Psoas muscle (tissue), 8 donors: Measurements from ENCODE around the gene DLG5. TPM values are rescaled to one million over a fixed set of nuclear protein-coding genes. Genes with fewer than 3 reads are reported as not detected.

ENCODE experiments used
- ATAC-seq, 4 donors: fragments of 200-7000 bp; cut with Tn5 transposase; one replicate each; pipeline ENCODE4 v1.9.1; 2020; ENCODE audit warnings: moderate library complexity in 3 of 4, mild to moderate bottlenecking in 2 of 4
- DNase-seq, 2 donors: peaks; one replicate each; pipeline ENCODE4 v3.0.0-alpha.2; 2020
- H3K27ac ChIP-seq: fragments of 200-600 bp; one replicate; pipeline ENCODE4 v1.8.0; 2022
- H3K27me3 ChIP-seq, 3 donors: fragments of 200-600 bp in 1 of 3; one replicate each; pipeline versions ENCODE4 v1.6.1 to v1.8.0; 2013 to 2022; ENCODE audit warnings: low read length in 2 of 3, mild to moderate bottlenecking in 2 of 3, moderate library complexity in 1 of 3; ENCODE audit not compliant: insufficient read depth in 3 of 3
- H3K36me3 ChIP-seq, 2 donors: fragments of 200-600 bp in 1 of 2; one replicate each; pipeline versions ENCODE4 v1.6.1 to v1.8.0; 2013 to 2022; ENCODE audit warnings: low read depth in 1 of 2, mild to moderate bottlenecking in 1 of 2, moderate library complexity in 1 of 2; ENCODE audit not compliant: insufficient read depth in 1 of 2
- H3K4me1 ChIP-seq: fragments of 200-600 bp; one replicate; pipeline ENCODE4 v1.8.0; 2022
- H3K4me3 ChIP-seq: fragments of 200-600 bp; one replicate; pipeline ENCODE4 v1.8.0; 2022; ENCODE audit warnings: mild to moderate bottlenecking
- H3K9me3 ChIP-seq: fragments of 200-600 bp; one replicate; pipeline ENCODE4 v1.8.0; 2022
- CTCF ChIP-seq: fragments of 200-600 bp; IDR thresholded peaks from one replicate; pipeline ENCODE4 v1.8.0; 2022; ENCODE audit warnings: antibody characterized with exemption
- WGBS, 3 donors: extraction: QIAGEN DNeasy Blood & Tissue Kit; methylation state at CpG; one replicate each; pipeline versions ENCODE4 v1.1.6 to v1.1.7; 2013; 5-methylcytosine and 5-hydroxymethylcytosine counted together
- intact Hi-C, 2 donors: fragments of 100-400 bp; cut with DNase I; formaldehyde crosslinking; loops; one replicate each; pipeline versions ENCODE4 v1.11.0 to v1.14.2; 2022
- polyA plus RNA-seq, 3 donors: library from polyadenylated mRNA; stranded (reverse); fragments of 200-250 nt; gene quantifications; one replicate each; pipeline ENCODE4 v1.2.3, GENCODE V29; 2013
- total RNA-seq, 4 donors: library from RNA; stranded (reverse); fragmentation: NEBNext Ultra II Directional in 2 of 4; extraction: Animal tissue kit (Norgen Biotek cat#: 25700) in 2 of 4; gene quantifications; one replicate each; pipeline versions ENCODE4 v1.2.1 to v1.2.4, GENCODE V29; 2021 to 2023
- donor health status: healthy with polysubstance abuse.
- donor health status: DM: no; HTN: no; CAD: no; lungs with moderate emphysema.
- donor health status: Bipolar disorder and iron deficiency.
- donor health status: healthy.
- donor health status: DM: yes; HTN: yes; CAD: no.
- donor health status: DM: no; HTN: no; CAD: no.
- donor health status: DM: no; HTN: no; CAD: no.
- donor health status: DM: yes; HTN: yes; CAD: no.

DLG5 gene
- total and polyA plus RNA-seq, 7 donors: 10.2 to 62.9 (median 36.9) TPM

- no peaks in the 10 kb centered on the region for H3K27me3 ChIP-seq
- H3K4me1 ChIP-seq: peaks cover 48% of the 10 kb centered on the region
- WGBS, 3 donors: 83 to 87% (median 83%) methylated on average over 9 of the region's 9 CpGs
- intact Hi-C loops: loop anchor here in 1 of 2 donors (5.0 kb wide), 1 partner anchor 78 kb away; no protein-coding TSS in a partner anchor
- H3K36me3 ChIP-seq: no peaks in the 10 kb centered on the region
- TF ChIP-seq CTCF: no peak
- ATAC-seq (no peak), DNase-seq (no peak)
- H3K9me3 ChIP-seq: no peaks in the 10 kb centered on the region
- no peak overlapping the region for H3K27ac ChIP-seq
- H3K4me3 ChIP-seq: no peak overlapping the region
Observed at GRCh38 chr10:77909021-77909748, 17.4 kb downstream of the DLG5 start.

GRCh38 chr10:77907900-77908717, 18.4 kb downstream of the DLG5 start:
- Histone ChIP-seq H3K9me3 (no peaks in the 10 kb centered on the region), H3K4me1 (peaks cover 48% of the 10 kb centered on the region), H3K27me3 (no peaks in the 10 kb centered on the region), H3K27ac (no peak overlapping the region), H3K36me3 (no peaks in the 10 kb centered on the region), H3K4me3 (no peak overlapping the region)
- ATAC-seq: peak in 3 of 4 donors; percentile 48 to 54 (median 52)
- TF ChIP-seq CTCF: peak; percentile 30
- intact Hi-C loops: loop anchor here in 1 of 2 donors (5.0 kb wide), 1 partner anchor 79 kb away; no protein-coding TSS in a partner anchor
- DNase-seq: no peak
- 90 to 93% (median 92%) methylated on average over 9 of the region's 9 CpGs for WGBS, 3 donors

GRCh38 chr10:77907462-77907861, 19.1 kb downstream of the DLG5 start:
- WGBS, 3 donors: 72 to 91% (median 81%) methylated on average over 3 of the region's 3 CpGs

GRCh38 chr10:77906951-77907421, 19.6 kb downstream of the DLG5 start:
- Histone ChIP-seq H3K4me1 (peaks cover 54% of the 10 kb centered on the region), H3K27ac (no peak overlapping the region), H3K36me3 (no peaks in the 10 kb centered on the region), H3K4me3 (no peak overlapping the region), H3K9me3 (no peaks in the 10 kb centered on the region), H3K27me3 (no peaks in the 10 kb centered on the region)
- no peak for TF ChIP-seq CTCF
- peak in 2 of 4 donors; percentile 17 to 18 for ATAC-seq
- WGBS, 3 donors: 75 to 91% (median 88%) methylated on average over 5 of the region's 5 CpGs
- no peak for DNase-seq
- intact Hi-C loops: loop anchor here in 1 of 2 donors (5.0 kb wide), 1 partner anchor 80 kb away; no protein-coding TSS in a partner anchor

More at GRCh38 chr10:77907462-77907861, 19.1 kb downstream of the DLG5 start:
- TF ChIP-seq CTCF: no peak
- Histone ChIP-seq H3K27me3 (no peaks in the 10 kb centered on the region), H3K36me3 (no peaks in the 10 kb centered on the region), H3K9me3 (no peaks in the 10 kb centered on the region), H3K4me1 (peaks cover 49% of the 10 kb centered on the region), H3K4me3 (no peak overlapping the region), H3K27ac (no peak overlapping the region)
- intact Hi-C loops: loop anchor here in 1 of 2 donors (5.0 kb wide), 1 partner anchor 80 kb away; no protein-coding TSS in a partner anchor
- DNase-seq: no peak
- peak in 2 of 4 donors; percentile 37 to 54 for ATAC-seq
